ENCODE measurements around the gene TNFAIP3.

DNA sequence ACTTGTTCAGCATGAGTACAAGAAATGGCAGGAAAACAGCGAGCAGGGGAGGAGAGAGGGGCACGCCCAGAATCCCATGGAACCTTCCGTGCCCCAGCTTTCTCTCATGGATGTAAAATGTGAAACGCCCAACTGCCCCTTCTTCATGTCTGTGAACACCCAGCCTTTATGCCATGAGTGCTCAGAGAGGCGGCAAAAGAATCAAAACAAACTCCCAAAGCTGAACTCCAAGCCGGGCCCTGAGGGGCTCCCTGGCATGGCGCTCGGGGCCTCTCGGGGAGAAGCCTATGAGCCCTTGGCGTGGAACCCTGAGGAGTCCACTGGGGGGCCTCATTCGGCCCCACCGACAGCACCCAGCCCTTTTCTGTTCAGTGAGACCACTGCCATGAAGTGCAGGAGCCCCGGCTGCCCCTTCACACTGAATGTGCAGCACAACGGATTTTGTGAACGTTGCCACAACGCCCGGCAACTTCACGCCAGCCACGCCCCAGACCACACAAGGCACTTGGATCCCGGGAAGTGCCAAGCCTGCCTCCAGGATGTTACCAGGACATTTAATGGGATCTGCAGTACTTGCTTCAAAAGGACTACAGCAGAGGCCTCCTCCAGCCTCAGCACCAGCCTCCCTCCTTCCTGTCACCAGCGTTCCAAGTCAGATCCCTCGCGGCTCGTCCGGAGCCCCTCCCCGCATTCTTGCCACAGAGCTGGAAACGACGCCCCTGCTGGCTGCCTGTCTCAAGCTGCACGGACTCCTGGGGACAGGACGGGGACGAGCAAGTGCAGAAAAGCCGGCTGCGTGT lies 11.6 kb downstream of the TNFAIP3 start:
- no peak for TF ChIP-seq EP300 (IDR thresholded peaks at IDR 0.05)
- no peak for TF ChIP-seq POLR2AphosphoS5 (IDR thresholded peaks at IDR 0.05)
- TF ChIP-seq POLR2A (IDR thresholded peaks at IDR 0.05; ENCODE audit: low read depth) = no peak

All from esophagus muscularis mucosa (tissue), 3 donors.